GM23248 (cell line): ENCODE results near the gene HAPLN1. TPM values are rescaled to one million over a fixed set of nuclear protein-coding genes. Genes with fewer than 3 reads are reported as not detected.
A peak's percentile ranks its signal among the peaks of the same experiment; 100 is the strongest.

Experiments
- DNase-seq: peaks from one replicate; pipeline ENCODE4 v3.0.0-alpha.2; 2015
- H2AFZ ChIP-seq: fragments of 200-600 bp; sonication (generic); 2 replicates; pipeline ENCODE4 v1.6.1; 2016; ENCODE audit warnings: antibody characterized with exemption
- H3F3A ChIP-seq: fragments of 200-600 bp; sonication (generic); 2 replicates; pipeline ENCODE4 v1.6.1; 2016; ENCODE audit warnings: mild to moderate bottlenecking, antibody characterized with exemption, mixed run types; ENCODE audit not compliant: insufficient read depth
- H3K27ac ChIP-seq: fragments of 200-600 bp; sonication (generic); 2 replicates; pipeline ENCODE4 v1.5.1; 2016; ENCODE audit warnings: mild to moderate bottlenecking
- H3K27me3 ChIP-seq: fragments of 200-600 bp; sonication (generic); replicated peaks from 2 replicates; pipeline ENCODE4 v1.6.1; 2016; ENCODE audit warnings: mild to moderate bottlenecking; ENCODE audit not compliant: insufficient read depth
- H3K36me3 ChIP-seq: fragments of 200-600 bp; sonication (generic); 2 replicates; pipeline ENCODE4 v1.6.1; 2016; ENCODE audit warnings: low read depth, mild to moderate bottlenecking
- H3K4me1 ChIP-seq: fragments of 200-600 bp; sonication (generic); 2 replicates; pipeline ENCODE4 v1.6.1; 2016; ENCODE audit warnings: mild to moderate bottlenecking; ENCODE audit not compliant: insufficient read depth
- H3K4me2 ChIP-seq: fragments of 200-600 bp; sonication (generic); one replicate; pipeline ENCODE4 v1.6.1; 2016; ENCODE audit warnings: mild to moderate bottlenecking; ENCODE audit not compliant: unreplicated experiment
- H3K4me3 ChIP-seq: fragments of 200-600 bp; sonication (generic); 2 replicates; pipeline ENCODE4 v1.5.1; 2016; ENCODE audit warnings: mild to moderate bottlenecking
- H3K79me2 ChIP-seq: fragments of 200-600 bp; sonication (generic); 2 replicates; pipeline ENCODE4 v1.6.1; 2016; ENCODE audit warnings: mild to moderate bottlenecking; ENCODE audit not compliant: insufficient read depth
- H3K9ac ChIP-seq: fragments of 200-600 bp; sonication (generic); 2 replicates; pipeline ENCODE4 v1.6.1; 2016; ENCODE audit warnings: mild to moderate bottlenecking
- H3K9me2 ChIP-seq: fragments of 200-600 bp; sonication (generic); 2 replicates; pipeline ENCODE4 v1.6.1; 2016; ENCODE audit warnings: mixed run types, mild to moderate bottlenecking, moderate library complexity; ENCODE audit not compliant: insufficient read depth
- H3K9me3 ChIP-seq: fragments of 200-600 bp; sonication (generic); one replicate; pipeline ENCODE4 v1.6.1; 2017; ENCODE audit warnings: low read depth
- H4K20me1 ChIP-seq: fragments of 200-600 bp; sonication (generic); 2 replicates; pipeline ENCODE4 v1.6.0; 2016; ENCODE audit not compliant: insufficient read depth
- EZH2 ChIP-seq: fragments of 200-600 bp; sonication (generic); IDR thresholded peaks from 2 replicates; pipeline ENCODE4 v1.6.1; 2018; ENCODE audit warnings: antibody characterized with exemption, mild to moderate bottlenecking; ENCODE audit not compliant: insufficient read depth, poor library complexity, severe bottlenecking
- EZH2phosphoT487 ChIP-seq: fragments of 200-600 bp; sonication (generic); IDR thresholded peaks from 2 replicates; pipeline ENCODE4 v1.6.1; 2018; ENCODE audit warnings: antibody characterized with exemption, moderate library complexity, mild to moderate bottlenecking, low read depth; ENCODE audit not compliant: insufficient read depth
- WGBS, 2 experiments: methylation state at CpG; one replicate each; pipeline ENCODE4 v1.1.6; 2015 to 2017; ENCODE audit warnings: low lambda C conversion rate in 2 of 2, low coverage in 1 of 2; ENCODE audit errors: missing lambda C conversion rate in 2 of 2; 5-methylcytosine and 5-hydroxymethylcytosine counted together
- in situ Hi-C: fragments of 300-500 bp; cut with MboI; formaldehyde crosslinking; loops from 2 replicates; pipeline ENCODE4 v1.15.0; 2020
- polyA plus RNA-seq: library from polyadenylated mRNA; unstranded; fragments of >200 nt; fragmentation: Nextera tagmentation; extraction: Ambion mirVana; gene quantifications from 2 replicates; pipeline ENCODE4 v1.2.1, GENCODE V29; 2016
- total RNA-seq: library from RNA; depleted of rRNA; stranded (reverse); fragments of >200 nt; shearing (Covaris generic); gene quantifications from 2 replicates; pipeline ENCODE4 v1.2.3, GENCODE V29; 2014

Gene HAPLN1
- total and polyA plus RNA-seq, 2 experiments from 2014 or later: 49.7 to 77.6 TPM

DNA sequence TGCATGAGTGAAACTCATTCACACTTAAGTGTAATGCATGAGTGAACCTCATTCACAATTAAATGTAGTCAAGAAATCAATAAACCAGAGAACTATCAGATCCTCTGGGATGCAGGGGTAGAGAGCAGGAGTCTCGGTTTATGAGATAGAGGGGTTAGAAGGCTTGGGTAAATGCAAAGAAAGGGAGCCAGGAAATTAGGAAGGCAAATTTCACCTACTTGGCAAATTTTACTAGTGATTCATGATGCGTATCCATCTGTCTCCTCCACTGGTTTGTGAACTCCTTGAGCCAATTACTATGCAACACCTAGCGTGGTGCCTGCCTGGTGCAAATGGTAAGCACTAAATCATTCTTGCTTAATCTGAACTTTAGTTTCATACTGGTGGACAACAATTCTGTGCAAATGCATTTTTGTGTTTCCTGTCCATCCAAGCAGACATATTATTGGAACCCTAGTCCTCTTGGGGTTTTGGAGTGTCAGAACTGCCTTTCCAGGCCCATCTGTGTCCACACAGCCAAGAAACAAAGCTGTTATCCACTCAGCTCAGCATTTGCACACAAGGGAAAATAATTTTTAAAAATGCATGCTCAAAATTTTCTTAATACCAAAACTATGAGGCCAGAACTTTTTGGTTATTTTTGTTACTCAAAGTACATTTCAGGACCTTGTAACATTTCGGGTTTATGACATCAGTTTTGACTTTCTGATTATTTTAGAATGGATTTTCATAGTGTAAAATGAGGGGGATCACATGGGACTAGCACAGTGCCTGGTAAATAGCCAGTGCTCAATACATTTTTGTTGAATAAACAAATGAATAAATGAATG lies 5.2 kb downstream of the HAPLN1 start:
- peak; percentile 21 for DNase-seq
- TF ChIP-seq EZH2 (no peak), EZH2phosphoT487 (no peak)
- no peak overlapping the region for H3K27ac ChIP-seq
- no peaks in the 10 kb centered on the region for H3K9me2 ChIP-seq
- H4K20me1 ChIP-seq: no peaks in the 10 kb centered on the region
- H3K9ac ChIP-seq: no peak overlapping the region
- no peak overlapping the region for H3K4me2 ChIP-seq
- H3K4me3 ChIP-seq: no peak overlapping the region
- H3K27me3 ChIP-seq: 0 out of 2 replicates have a peak, but pooled peaks cover 11% of the 10 kb centered on the region
- no peaks in the 10 kb centered on the region for H3K79me2 ChIP-seq
- in situ Hi-C loops: loop anchor here (25.0 kb wide), 1 partner anchor 747 kb away; no protein-coding TSS in a partner anchor
- H2AFZ ChIP-seq: no peak overlapping the region
- H3F3A ChIP-seq: no peaks in the 10 kb centered on the region
- WGBS, 2 experiments: 57 to 62% methylated on average over 4 of the region's 4 CpGs
- peaks cover 6% of the 10 kb centered on the region; the same call in 1 of the 2 replicates for H3K4me1 ChIP-seq
- no peaks in the 10 kb centered on the region for H3K9me3 ChIP-seq
- no peaks in the 10 kb centered on the region for H3K36me3 ChIP-seq

GRCh38 chr5:83714810-83715209 lies 5.8 kb downstream of the HAPLN1 start:
- H3K36me3 ChIP-seq: no peaks in the 10 kb centered on the region
- TF ChIP-seq EZH2phosphoT487 (no peak), EZH2 (no peak)
- no peak overlapping the region for H3K9ac ChIP-seq
- H3K27ac ChIP-seq: no peak overlapping the region
- no peaks in the 10 kb centered on the region for H3K9me3 ChIP-seq
- no peaks in the 10 kb centered on the region for H3K9me2 ChIP-seq
- WGBS, 2 experiments: 79 to 89% methylated on average over 1 of the region's 1 CpG
- H3K27me3 ChIP-seq: peaks cover 5% of the 10 kb centered on the region; the same call in 1 of the 2 replicates
- in situ Hi-C loops: loop anchor here (25.0 kb wide), 1 partner anchor 747 kb away; no protein-coding TSS in a partner anchor
- H3K4me3 ChIP-seq: no peak overlapping the region
- no peak overlapping the region for H3K4me2 ChIP-seq
- H2AFZ ChIP-seq: no peak overlapping the region
- no peaks in the 10 kb centered on the region for H4K20me1 ChIP-seq
- peaks cover 6% of the 10 kb centered on the region; the same call in 1 of the 2 replicates for H3K4me1 ChIP-seq
- no peaks in the 10 kb centered on the region for H3K79me2 ChIP-seq
- no peaks in the 10 kb centered on the region for H3F3A ChIP-seq
- no peak for DNase-seq

- 46 to 47% methylated on average over 2 of the region's 2 CpGs for WGBS, 2 experiments
- H3K4me2 ChIP-seq: no peak overlapping the region
- no peak overlapping the region for H3K27ac ChIP-seq
- no peaks in the 10 kb centered on the region for H3K79me2 ChIP-seq
- no peak overlapping the region for H2AFZ ChIP-seq
- DNase-seq: peak; percentile 45
- no peaks in the 10 kb centered on the region for H3F3A ChIP-seq
- in situ Hi-C loops: loop anchor here (25.0 kb wide), 1 partner anchor 750 kb away; no protein-coding TSS in a partner anchor
- H3K9me2 ChIP-seq: no peaks in the 10 kb centered on the region
- peaks cover 6% of the 10 kb centered on the region; the same call in 1 of the 2 replicates for H3K4me1 ChIP-seq
- TF ChIP-seq EZH2 (no peak), EZH2phosphoT487 (no peak)
- H3K36me3 ChIP-seq: no peaks in the 10 kb centered on the region
- no peak overlapping the region for H3K9ac ChIP-seq
- no peaks in the 10 kb centered on the region for H4K20me1 ChIP-seq
- no peaks in the 10 kb centered on the region for H3K9me3 ChIP-seq
- H3K4me3 ChIP-seq: no peak overlapping the region
- peaks cover 3% of the 10 kb centered on the region; the same call in 1 of the 2 replicates for H3K27me3 ChIP-seq
Observed at GRCh38 chr5:83711982-83712601, 8.6 kb downstream of the HAPLN1 start.

GRCh38 chr5:83709973-83710372 lies 10.7 kb downstream of the HAPLN1 start:
- Histone ChIP-seq H3K27ac (no peak overlapping the region), H3K4me2 (no peak overlapping the region), H4K20me1 (no peaks in the 10 kb centered on the region), H3K4me3 (no peak overlapping the region), H3F3A (no peaks in the 10 kb centered on the region), H2AFZ (no peak overlapping the region), H3K36me3 (no peaks in the 10 kb centered on the region), H3K79me2 (no peaks in the 10 kb centered on the region), H3K27me3 (peaks cover 3% of the 10 kb centered on the region; the same call in 1 of the 2 replicates), H3K4me1 (no peaks in the 10 kb centered on the region), H3K9me3 (no peaks in the 10 kb centered on the region), H3K9ac (no peak overlapping the region), H3K9me2 (no peaks in the 10 kb centered on the region)
- WGBS, 2 experiments: 38 to 54% methylated on average over 4 of the region's 4 CpGs
- in situ Hi-C loops: loop anchor here (25.0 kb wide), 1 partner anchor 752 kb away; no protein-coding TSS in a partner anchor
- TF ChIP-seq EZH2 (no peak), EZH2phosphoT487 (no peak)
- no peak for DNase-seq
